ENCODE data around the gene TLN1. TPM values are rescaled to one million over a fixed set of nuclear protein-coding genes. Genes with fewer than 3 reads are reported as not detected.

Gene TLN1
- total and polyA plus RNA-seq, 10 of the 15 experiments (the other 5 are each of a cell fraction or from before 2014, with no cell fraction given): 11.6 to 305 (median 71.9) TPM

DNA sequence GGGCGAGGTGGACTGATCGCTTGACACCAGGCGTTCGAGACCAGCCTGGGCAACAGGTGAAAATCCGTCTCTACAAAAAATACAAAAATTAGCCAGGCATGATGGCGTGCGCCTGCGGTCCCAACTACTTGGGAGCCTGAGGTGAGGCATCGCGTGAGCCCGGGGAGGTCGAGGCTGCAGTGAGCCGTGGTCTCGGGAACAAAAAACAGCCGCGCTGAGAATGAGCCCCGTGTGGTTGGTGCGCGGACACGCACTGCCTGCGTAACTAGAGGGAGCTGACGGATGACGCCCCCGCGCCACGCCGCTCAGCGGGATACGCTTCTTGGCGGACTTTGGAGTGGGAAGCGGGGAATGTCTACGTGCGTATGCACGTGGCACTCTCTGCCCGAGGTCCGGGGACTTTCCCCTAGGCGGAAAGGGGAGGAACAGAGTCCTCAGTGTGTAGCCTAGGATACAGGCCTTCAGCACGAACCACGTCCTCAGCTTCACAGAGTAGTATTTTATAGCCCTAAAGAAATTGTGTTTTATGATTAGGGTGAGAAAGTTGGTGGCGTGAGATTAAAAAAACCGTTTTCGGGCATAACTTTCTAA is 74.4 kb downstream of the TLN1 start, which contains the start of gene RMRP (continued):
- TF ChIP-seq EZH2 (IDR thresholded peaks at IDR 0.05; ENCODE audit: borderline replicate concordance, control insufficient read depth, low read depth, low read length): no peak
- no peak; the same call in 1 of the 2 replicates for TF ChIP-seq NRF1 (conservative IDR thresholded peaks at IDR 0.05; ENCODE audit: low read depth, low read length)
- no peak for TF ChIP-seq NR2C1 (IDR thresholded peaks at IDR 0.05)
- peak; percentile 9 for TF ChIP-seq SIX5 (IDR thresholded peaks at IDR 0.05; ENCODE audit: low read depth, low read length, severe bottlenecking)
- TF ChIP-seq CHD4 (IDR thresholded peaks at IDR 0.05): no peak; the same call in 1 of the 2 replicates
- no peak for TF ChIP-seq BRCA1 (IDR thresholded peaks at IDR 0.05; ENCODE audit: low read depth, low read length)
- TF ChIP-seq KLF5 (IDR thresholded peaks at IDR 0.05; ENCODE audit: partially characterized antibody): peak; percentile 78
- no peak for TF ChIP-seq SMAD1 (IDR thresholded peaks at IDR 0.05; ENCODE audit: low read depth, partially characterized antibody)
- TF ChIP-seq SUPT20H (IDR thresholded peaks at IDR 0.05; ENCODE audit: borderline replicate concordance, control insufficient read depth, low read depth, low read length): no peak
- TF ChIP-seq STAT1 (conservative IDR thresholded peaks at IDR 0.05): peak; percentile 87; the same call in 1 of the 2 replicates
- TF ChIP-seq BMI1 (IDR thresholded peaks at IDR 0.05; ENCODE audit: borderline replicate concordance): peak; percentile 51; the same call in 1 of the 2 replicates
- TF ChIP-seq USF2 (IDR thresholded peaks at IDR 0.05; ENCODE audit: borderline replicate concordance, low read depth, low read length): peak; percentile 11; the same call in 1 of the 2 replicates
- TF ChIP-seq FOXK2 (IDR thresholded peaks at IDR 0.05): peak; percentile 55; the same call in 1 of the 2 replicates
- TF ChIP-seq FOS (IDR thresholded peaks at IDR 0.05; ENCODE audit: borderline replicate concordance, extremely low read depth, insufficient read length): no peak
- no peak for TF ChIP-seq POLR2AphosphoS5 (IDR thresholded peaks at IDR 0.05; ENCODE audit: low read length)
- no peak for TF ChIP-seq CHD1 (IDR thresholded peaks at IDR 0.05; ENCODE audit: low read depth, low read length)
- TF ChIP-seq PKNOX1 (IDR thresholded peaks at IDR 0.05): peak; percentile 78
- TF ChIP-seq NFXL1 (IDR thresholded peaks at IDR 0.05; ENCODE audit: borderline replicate concordance): no peak
- TF ChIP-seq CBX5 (IDR thresholded peaks at IDR 0.05; ENCODE audit: low read depth): no peak
- TF ChIP-seq, protein P1, sequence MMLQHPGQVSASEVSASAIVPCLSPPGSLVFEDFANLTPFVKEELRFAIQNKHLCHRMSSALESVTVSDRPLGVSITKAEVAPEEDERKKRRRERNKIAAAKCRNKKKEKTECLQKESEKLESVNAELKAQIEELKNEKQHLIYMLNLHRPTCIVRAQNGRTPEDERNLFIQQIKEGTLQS (IDR thresholded peaks at IDR 0.05; ENCODE audit: borderline replicate concordance, extremely low read depth, low read depth, low read length): no peak
- no peak for TF ChIP-seq E2F4 (IDR thresholded peaks at IDR 0.05; ENCODE audit: low read depth, low read length)
- TF ChIP-seq CHD2 (IDR thresholded peaks at IDR 0.05; ENCODE audit: borderline replicate concordance, low read depth, low read length): peak; percentile 61; the same call in 1 of the 2 replicates
- TF ChIP-seq RELA (IDR thresholded peaks at IDR 0.05; ENCODE audit: borderline replicate concordance, partially characterized antibody): peak; percentile 98
